Hepatocyte (in vitro differentiated cells): Measurements from ENCODE around the gene TMEM26. TPM values are rescaled to one million over a fixed set of nuclear protein-coding genes. Genes with fewer than 3 reads are reported as not detected.

Source experiments
- DNase-seq: peaks from one replicate; pipeline ENCODE4 v3.0.0-alpha.2; 2016; ENCODE audit warnings: low spot score
- H2AFZ ChIP-seq: fragments of 200-600 bp; sonication (generic); 2 replicates; pipeline ENCODE4 v1.6.0; 2016; ENCODE audit warnings: antibody characterized with exemption, mild to moderate bottlenecking
- H3K27ac ChIP-seq: fragments of 200-600 bp; sonication (generic); 2 replicates; pipeline ENCODE4 v1.5.1; 2016; ENCODE audit warnings: mild to moderate bottlenecking
- H3K27me3 ChIP-seq: fragments of 200-600 bp; sonication (generic); 2 replicates; pipeline ENCODE4 v1.6.1; 2016
- H3K36me3 ChIP-seq: fragments of 200-600 bp; sonication (generic); replicated peaks from 2 replicates; pipeline ENCODE4 v1.5.1; 2016; ENCODE audit warnings: low read depth; ENCODE audit not compliant: insufficient read depth
- H3K4me1 ChIP-seq: fragments of 200-600 bp; sonication (generic); 2 replicates; pipeline ENCODE4 v1.5.1; 2016; ENCODE audit warnings: mild to moderate bottlenecking, moderate library complexity; ENCODE audit not compliant: insufficient read depth
- H3K4me2 ChIP-seq: fragments of 200-600 bp; sonication (generic); 2 replicates; pipeline ENCODE4 v1.6.0; 2016
- H3K4me3 ChIP-seq: fragments of 200-600 bp; sonication (generic); 2 replicates; pipeline ENCODE4 v1.5.1; 2016; ENCODE audit warnings: mild to moderate bottlenecking
- H3K79me2 ChIP-seq: fragments of 200-600 bp; sonication (generic); 2 replicates; pipeline ENCODE4 v1.6.0; 2017; ENCODE audit warnings: mild to moderate bottlenecking
- H3K9me2 ChIP-seq: fragments of 200-600 bp; sonication (generic); replicated peaks from 2 replicates; pipeline ENCODE4 v1.6.0; 2017; ENCODE audit warnings: mild to moderate bottlenecking; ENCODE audit not compliant: insufficient read depth
- H3K9me3 ChIP-seq: fragments of 200-600 bp; sonication (generic); 2 replicates; pipeline ENCODE4 v1.5.1; 2016; ENCODE audit warnings: low read depth, mild to moderate bottlenecking
- H4K20me1 ChIP-seq: fragments of 200-600 bp; sonication (generic); 2 replicates; pipeline ENCODE4 v1.6.0; 2016; ENCODE audit warnings: mild to moderate bottlenecking; ENCODE audit not compliant: insufficient read depth, poor library complexity, severe bottlenecking
- EZH2 ChIP-seq: fragments of 200-600 bp; sonication (generic); IDR thresholded peaks from 2 replicates; pipeline ENCODE4 v1.6.1; 2016; ENCODE audit warnings: antibody characterized with exemption, mild to moderate bottlenecking, borderline replicate concordance
- EZH2phosphoT487 ChIP-seq: fragments of 200-600 bp; sonication (generic); IDR thresholded peaks from one replicate; pipeline ENCODE4 v1.6.1; 2018; ENCODE audit warnings: antibody characterized with exemption, mild to moderate bottlenecking, low read depth, moderate library complexity; ENCODE audit not compliant: unreplicated experiment, severe bottlenecking
- WGBS: methylation state at CpG from one replicate; pipeline ENCODE4 v1.1.6; 2016; ENCODE audit warnings: low lambda C conversion rate; ENCODE audit errors: missing lambda C conversion rate; 5-methylcytosine and 5-hydroxymethylcytosine counted together
- polyA plus RNA-seq: library from polyadenylated mRNA; unstranded; fragments of >200 nt; fragmentation: Nextera tagmentation; extraction: Ambion mirVana; gene quantifications from 2 replicates; pipeline ENCODE4 v1.2.1, GENCODE V29; 2016
- total RNA-seq: library from RNA; depleted of rRNA; stranded (reverse); fragments of >200 nt; gene quantifications from 2 replicates; pipeline ENCODE4 v1.2.3, GENCODE V29; 2014
- TF ChIP-seq, protein P1 (sequence below): fragments of 200-600 bp; sonication (generic); IDR thresholded peaks from 2 replicates; pipeline ENCODE4 v1.5.1; 2016; ENCODE audit warnings: antibody characterized with exemption, mild to moderate bottlenecking; ENCODE audit not compliant: poor library complexity

The TMEM26 gene
- total and polyA plus RNA-seq, 2 experiments from 2014 or later, result 0.39 to 3.3 TPM

GRCh38 chr10:61406736-61407135 is 46.4 kb downstream of the TMEM26 start:
- H3K79me2 ChIP-seq, result no peaks in the 10 kb centered on the region
- peaks cover 5% of the 10 kb centered on the region for H3K4me1 ChIP-seq
- H3K4me3 ChIP-seq, result no peak overlapping the region
- no peaks in the 10 kb centered on the region for H3K9me3 ChIP-seq
- H2AFZ ChIP-seq, result no peak overlapping the region
- TF ChIP-seq, protein P1, sequence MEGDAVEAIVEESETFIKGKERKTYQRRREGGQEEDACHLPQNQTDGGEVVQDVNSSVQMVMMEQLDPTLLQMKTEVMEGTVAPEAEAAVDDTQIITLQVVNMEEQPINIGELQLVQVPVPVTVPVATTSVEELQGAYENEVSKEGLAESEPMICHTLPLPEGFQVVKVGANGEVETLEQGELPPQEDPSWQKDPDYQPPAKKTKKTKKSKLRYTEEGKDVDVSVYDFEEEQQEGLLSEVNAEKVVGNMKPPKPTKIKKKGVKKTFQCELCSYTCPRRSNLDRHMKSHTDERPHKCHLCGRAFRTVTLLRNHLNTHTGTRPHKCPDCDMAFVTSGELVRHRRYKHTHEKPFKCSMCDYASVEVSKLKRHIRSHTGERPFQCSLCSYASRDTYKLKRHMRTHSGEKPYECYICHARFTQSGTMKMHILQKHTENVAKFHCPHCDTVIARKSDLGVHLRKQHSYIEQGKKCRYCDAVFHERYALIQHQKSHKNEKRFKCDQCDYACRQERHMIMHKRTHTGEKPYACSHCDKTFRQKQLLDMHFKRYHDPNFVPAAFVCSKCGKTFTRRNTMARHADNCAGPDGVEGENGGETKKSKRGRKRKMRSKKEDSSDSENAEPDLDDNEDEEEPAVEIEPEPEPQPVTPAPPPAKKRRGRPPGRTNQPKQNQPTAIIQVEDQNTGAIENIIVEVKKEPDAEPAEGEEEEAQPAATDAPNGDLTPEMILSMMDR, result no peak
- TF ChIP-seq EZH2 (no peak), EZH2phosphoT487 (no peak)
- 66% methylated on average over 3 of the region's 3 CpGs for WGBS
- no peak for DNase-seq
- peak overlapping the region; percentile 31 for H3K27ac ChIP-seq
- H3K4me2 ChIP-seq, result no peak overlapping the region
- H3K27me3 ChIP-seq, result no peaks in the 10 kb centered on the region
- no peaks in the 10 kb centered on the region for H3K36me3 ChIP-seq
- H4K20me1 ChIP-seq, result no peaks in the 10 kb centered on the region
- H3K9me2 ChIP-seq, result no peaks in the 10 kb centered on the region

DNA sequence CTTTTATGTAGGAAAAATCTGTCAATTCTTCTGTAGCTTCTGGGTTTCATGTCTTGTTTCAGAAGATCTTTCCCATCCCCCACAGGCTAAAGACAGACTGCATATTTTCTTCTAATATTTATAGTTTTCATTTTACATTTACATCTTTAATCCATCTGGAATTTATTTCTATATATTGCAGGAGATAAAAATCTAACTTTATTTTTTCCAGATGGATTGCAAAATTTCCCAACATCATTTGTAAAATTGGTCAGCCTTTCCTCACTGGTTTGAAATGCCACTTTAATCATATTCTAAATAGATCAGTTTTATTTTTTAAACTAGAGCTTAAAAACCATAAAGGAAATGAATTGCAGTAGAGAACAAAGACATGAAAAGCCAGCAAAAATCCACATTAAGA is 46.9 kb downstream of the TMEM26 start:
- H2AFZ ChIP-seq, result no peak overlapping the region
- no peaks in the 10 kb centered on the region for H3K36me3 ChIP-seq
- no peaks in the 10 kb centered on the region for H3K79me2 ChIP-seq
- H3K27me3 ChIP-seq, result no peaks in the 10 kb centered on the region
- no peaks in the 10 kb centered on the region for H3K9me2 ChIP-seq
- H3K4me3 ChIP-seq, result no peak overlapping the region
- no peaks in the 10 kb centered on the region for H4K20me1 ChIP-seq
- no peak overlapping the region for H3K27ac ChIP-seq
- peaks cover 5% of the 10 kb centered on the region for H3K4me1 ChIP-seq
- H3K4me2 ChIP-seq, result no peak overlapping the region
- no peaks in the 10 kb centered on the region for H3K9me3 ChIP-seq
- no peak for DNase-seq
- no peak for TF ChIP-seq EZH2phosphoT487
- TF ChIP-seq, protein P1, result no peak
- TF ChIP-seq EZH2, result no peak

GRCh38 chr10:61404751-61405150 is 48.4 kb downstream of the TMEM26 start:
- H3K4me1 ChIP-seq, result peaks cover 5% of the 10 kb centered on the region
- no peaks in the 10 kb centered on the region for H3K9me2 ChIP-seq
- H3K79me2 ChIP-seq, result no peaks in the 10 kb centered on the region
- H3K27ac ChIP-seq, result no peak overlapping the region
- no peak overlapping the region for H3K4me3 ChIP-seq
- TF ChIP-seq EZH2, result no peak
- TF ChIP-seq, protein P1, result no peak
- no peak for TF ChIP-seq EZH2phosphoT487
- no peak overlapping the region for H2AFZ ChIP-seq
- no peaks in the 10 kb centered on the region for H3K36me3 ChIP-seq
- DNase-seq, result no peak
- H3K4me2 ChIP-seq, result no peak overlapping the region
- H3K9me3 ChIP-seq, result no peaks in the 10 kb centered on the region
- no peaks in the 10 kb centered on the region for H4K20me1 ChIP-seq
- no peaks in the 10 kb centered on the region for H3K27me3 ChIP-seq

GRCh38 chr10:61400524-61400923 is 52.7 kb downstream of the TMEM26 start:
- no peaks in the 10 kb centered on the region for H3K4me1 ChIP-seq
- no peaks in the 10 kb centered on the region for H3K9me2 ChIP-seq
- 92% methylated on average over 1 of the region's 1 CpG for whole genome bisulfite sequencing
- no peak overlapping the region for H3K27ac ChIP-seq
- H3K36me3 ChIP-seq, result no peaks in the 10 kb centered on the region
- TF ChIP-seq EZH2phosphoT487, result no peak
- no peak for TF ChIP-seq EZH2
- TF ChIP-seq, protein P1, result no peak
- no peak for DNase-seq
- no peak overlapping the region for H3K4me3 ChIP-seq
- H4K20me1 ChIP-seq, result no peaks in the 10 kb centered on the region
- no peak overlapping the region for H2AFZ ChIP-seq
- no peaks in the 10 kb centered on the region for H3K27me3 ChIP-seq
- no peaks in the 10 kb centered on the region for H3K9me3 ChIP-seq
- no peak overlapping the region for H3K4me2 ChIP-seq
- no peaks in the 10 kb centered on the region for H3K79me2 ChIP-seq
